NCI-H1930 (cell line): ENCODE data around the gene GSK3A.
A peak's percentile ranks its signal among the peaks of the same experiment; 100 is the strongest.
"Not testable (repeated sequence)": the region's sequence is repeated elsewhere in the genome, so short reads cannot be mapped to it uniquely, and the experiment has no call there.

Source experiments
- DNase-seq, 2 experiments: peaks; one replicate each; lab custom pipeline; 2025; lab: John Stamatoyannopoulos, UW

The GSK3A gene

DNA sequence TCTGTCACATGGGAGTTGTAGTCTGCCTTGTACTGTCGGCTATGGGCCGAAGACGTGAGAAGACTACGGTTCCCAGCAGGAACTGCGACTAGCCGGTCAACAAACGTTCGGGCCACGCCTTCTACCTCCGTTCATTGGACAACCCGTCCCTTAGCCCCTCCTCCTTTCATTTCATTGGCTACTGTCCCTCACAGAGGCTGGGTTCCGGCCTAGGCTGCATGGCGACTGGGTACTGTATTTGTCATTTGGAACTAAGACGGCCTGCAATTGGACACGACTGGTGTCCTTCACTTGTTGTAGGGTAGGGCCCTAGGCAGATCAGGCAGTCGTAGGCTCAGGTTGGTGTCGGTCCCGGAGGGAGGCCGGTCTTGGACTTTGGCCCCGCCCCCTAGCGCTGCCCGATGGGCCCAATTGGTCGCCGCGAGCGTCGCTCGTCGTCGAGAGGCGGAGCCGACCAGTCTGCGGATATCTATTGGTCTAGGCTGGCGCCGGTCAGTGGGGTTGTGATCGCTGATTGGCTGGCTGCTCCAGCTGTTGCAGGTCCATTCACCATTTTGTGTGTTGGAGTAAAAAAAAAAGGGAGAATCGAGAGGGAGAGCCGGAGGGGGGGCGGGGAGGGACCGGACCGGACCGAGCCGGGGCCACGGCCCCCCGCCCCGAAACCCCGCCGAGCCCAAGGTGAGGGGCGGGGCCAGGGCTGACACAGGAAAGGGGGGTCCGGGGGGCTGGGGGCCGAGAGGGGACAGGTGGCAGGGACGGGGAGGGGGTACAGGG is 26.5 kb upstream of the GSK3A start, which contains the start of gene CIC:
TSS of gene CIC (plus strand) at position 549 of the 774 bp plus-strand sequence. CDS start 2,532 bp downstream, outside the sequence.
- DNase-seq, result peak; percentile 100

DNA sequence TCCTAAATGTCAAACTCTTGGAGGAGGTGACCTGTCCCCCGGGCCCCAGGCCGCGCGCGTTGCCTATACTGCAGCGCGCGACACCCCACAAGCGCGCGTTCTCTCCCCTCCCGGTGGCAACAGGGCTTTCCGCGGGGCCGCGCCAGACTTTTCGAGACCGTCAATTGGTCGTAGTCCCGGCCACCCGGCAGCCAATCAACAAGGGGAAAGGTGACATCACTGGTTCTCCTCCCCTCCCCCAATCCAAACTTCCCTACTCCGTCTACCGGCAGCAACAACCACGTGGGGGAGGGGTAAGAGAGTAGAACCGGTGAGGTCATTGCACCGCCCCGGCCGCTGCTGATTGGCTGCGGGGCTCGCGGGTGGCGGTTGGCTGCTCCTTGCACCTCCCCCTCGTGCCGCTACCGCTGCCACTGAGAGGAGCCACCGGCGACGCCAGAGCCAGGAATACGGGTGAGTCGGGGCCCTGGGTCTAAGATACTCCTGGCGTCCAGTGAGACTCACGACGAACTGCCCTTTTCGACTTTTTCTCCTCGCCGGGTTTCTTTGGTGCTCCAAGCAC is 25.8 kb upstream of the GSK3A start:
- DNase-seq, result peak; percentile 99

DNA sequence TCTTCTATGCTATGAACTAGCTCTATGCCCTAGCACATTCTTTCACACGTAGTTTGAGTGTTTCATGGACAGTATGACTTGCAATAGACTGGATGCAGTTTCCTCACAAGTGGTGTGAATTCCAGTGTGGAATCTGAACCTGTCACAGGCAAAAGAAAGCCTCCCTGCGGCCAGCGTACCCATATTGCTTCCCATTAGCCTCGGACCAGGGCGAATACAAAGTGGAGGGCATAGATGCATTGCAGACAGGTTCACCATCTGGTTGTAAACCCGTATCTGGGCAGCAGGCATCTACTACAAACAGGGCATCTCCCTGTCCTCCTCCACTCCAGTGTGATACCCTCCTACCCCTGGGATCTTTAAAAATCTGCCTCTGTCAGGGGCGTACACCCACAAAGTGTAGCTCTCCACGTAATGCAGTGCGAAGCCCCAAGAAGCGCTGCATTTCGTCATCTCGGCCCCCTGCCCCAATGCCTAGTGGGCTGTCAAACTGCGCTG is 25.3 kb upstream of the GSK3A start:
- no peak for DNase-seq

DNA sequence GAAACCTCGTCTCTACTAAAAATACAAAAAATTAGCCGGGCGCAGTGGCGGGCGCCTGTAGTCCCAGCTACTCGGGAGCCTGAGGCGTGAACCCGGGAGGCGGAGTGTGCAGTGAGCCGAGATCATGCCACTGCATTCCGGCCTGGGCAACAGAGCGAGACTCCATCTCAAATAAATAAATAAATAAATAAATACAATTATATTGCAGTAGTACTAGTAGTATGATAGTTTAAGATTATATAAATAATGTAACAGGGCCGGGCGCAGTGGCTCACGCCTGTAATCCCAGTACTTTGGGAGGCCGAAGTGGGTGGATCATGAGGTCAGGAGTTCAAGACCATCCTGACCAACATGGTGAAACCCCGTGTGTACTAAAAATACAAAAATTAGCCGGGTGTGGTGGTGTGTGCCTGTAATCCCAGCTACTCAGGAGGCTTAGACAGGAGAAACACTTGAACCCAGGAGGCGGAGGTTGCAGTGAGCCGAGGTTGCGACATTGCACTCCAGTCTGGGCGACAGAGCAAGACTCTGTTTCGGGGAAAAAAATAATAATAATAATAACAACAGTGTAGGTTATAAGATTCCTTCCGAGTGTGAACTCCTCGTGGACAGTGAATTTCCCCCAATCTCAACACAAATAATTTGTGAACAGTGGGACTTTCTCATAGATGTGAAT is 24.7 kb upstream of the GSK3A start:
- not testable (repeated sequence) for DNase-seq

DNA sequence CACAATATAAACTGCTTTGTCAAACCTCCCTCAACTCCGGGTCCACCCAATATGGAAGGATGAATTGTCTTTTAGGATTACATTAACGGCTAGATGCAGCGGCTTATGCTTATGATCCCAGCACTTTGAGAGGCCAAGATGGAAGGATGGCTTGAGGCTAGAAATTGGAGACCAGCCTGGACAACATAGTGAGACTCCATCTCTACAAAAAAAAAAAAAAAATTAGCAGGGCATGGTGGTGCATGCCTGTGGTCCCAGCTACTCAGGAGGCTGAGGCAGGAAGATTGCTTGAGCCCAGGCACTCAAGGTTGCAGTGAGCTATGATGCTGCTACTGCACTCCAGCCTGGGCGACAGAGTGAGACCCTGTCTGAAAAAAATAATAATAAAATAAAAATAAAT is 23.7 kb upstream of the GSK3A start:
- not testable (repeated sequence) for DNase-seq

DNA sequence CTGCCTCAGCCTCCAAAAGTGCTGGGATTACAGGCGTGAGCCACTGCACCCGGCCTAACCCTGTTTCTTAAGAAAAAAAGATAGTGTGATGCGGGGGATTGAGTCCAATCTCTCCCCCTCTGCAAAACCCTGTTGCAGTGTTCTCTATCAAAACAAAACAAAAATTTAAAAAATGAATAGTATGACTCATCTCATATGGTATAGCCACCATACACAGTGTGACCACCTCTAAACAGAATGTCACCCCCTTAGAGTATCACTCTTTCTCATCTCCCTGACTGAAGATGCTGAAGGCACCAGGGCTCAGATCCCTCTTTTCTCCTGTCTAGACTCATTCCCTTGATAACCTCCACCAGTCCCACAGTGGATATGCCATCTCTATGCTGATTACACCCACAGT is 19.4 kb upstream of the GSK3A start:
- DNase-seq, result no peak

DNA sequence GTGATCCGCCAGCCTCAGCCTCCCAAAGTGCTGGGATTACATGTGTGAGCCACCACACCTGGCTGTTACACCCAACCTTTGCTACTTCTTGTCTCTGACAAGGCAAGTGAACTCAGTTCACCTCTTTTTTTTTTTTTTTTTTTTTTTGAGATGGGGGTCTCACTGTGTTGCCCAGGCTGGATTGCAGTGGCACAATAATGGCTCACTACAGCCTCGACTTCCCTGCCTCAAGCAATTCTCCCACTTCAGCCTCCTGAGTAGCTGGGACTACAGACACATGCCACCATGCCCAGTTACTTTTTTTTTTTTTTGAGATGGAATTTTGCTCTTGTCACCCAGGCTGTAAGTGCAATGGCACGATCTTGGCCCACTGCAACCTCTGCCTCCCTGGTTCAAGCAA is 15.4 kb upstream of the GSK3A start:
- not testable (repeated sequence) for DNase-seq

DNA sequence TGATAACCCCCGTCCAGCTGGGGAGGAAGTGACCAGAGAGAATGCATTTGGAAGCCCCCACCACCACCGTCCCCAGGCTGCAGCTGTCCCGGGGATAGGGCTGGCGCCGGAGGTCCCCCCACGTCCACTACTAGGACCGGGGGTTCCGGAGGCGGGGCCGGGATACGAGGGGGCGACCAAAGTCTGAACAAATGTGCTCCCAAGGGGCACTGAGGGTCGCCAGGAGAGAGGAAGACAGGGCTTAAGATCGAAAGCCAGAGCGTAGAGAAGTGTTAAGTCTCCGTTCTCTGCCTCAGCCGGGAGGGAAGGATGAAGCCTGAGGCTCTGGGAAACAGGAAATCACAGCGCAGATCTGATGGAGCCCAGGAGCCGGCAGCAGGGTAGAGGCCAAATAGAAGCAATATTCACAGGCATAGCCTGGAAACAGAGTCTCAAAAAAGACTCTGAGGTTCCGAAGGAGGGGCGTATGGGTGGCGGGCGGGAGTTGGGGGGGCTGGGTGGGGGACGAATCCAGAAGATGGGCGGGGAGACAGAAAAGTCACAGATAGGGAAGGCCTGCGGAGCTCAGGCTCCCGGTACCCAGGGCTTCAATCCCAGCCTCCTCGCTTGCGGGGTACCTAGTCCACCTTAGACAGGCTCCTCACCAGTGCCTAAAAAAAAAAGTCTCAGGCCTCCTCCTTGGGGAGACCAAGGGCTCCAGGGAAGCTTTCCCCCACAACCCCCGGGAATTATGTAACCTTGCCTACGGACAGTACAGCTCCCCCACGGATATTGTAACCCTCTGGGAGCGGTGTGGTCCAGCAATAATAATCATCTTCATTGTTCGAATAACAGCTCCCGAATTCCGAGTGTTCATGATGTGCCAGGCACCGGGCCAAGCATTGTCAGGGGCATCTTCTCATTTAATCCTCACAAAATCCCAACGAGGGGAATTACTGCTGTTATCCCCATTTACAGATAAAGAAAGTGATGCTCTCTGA is 13.7 kb upstream of the GSK3A start:
- peak in 1 of 2 experiments; percentile 27 for DNase-seq

DNA sequence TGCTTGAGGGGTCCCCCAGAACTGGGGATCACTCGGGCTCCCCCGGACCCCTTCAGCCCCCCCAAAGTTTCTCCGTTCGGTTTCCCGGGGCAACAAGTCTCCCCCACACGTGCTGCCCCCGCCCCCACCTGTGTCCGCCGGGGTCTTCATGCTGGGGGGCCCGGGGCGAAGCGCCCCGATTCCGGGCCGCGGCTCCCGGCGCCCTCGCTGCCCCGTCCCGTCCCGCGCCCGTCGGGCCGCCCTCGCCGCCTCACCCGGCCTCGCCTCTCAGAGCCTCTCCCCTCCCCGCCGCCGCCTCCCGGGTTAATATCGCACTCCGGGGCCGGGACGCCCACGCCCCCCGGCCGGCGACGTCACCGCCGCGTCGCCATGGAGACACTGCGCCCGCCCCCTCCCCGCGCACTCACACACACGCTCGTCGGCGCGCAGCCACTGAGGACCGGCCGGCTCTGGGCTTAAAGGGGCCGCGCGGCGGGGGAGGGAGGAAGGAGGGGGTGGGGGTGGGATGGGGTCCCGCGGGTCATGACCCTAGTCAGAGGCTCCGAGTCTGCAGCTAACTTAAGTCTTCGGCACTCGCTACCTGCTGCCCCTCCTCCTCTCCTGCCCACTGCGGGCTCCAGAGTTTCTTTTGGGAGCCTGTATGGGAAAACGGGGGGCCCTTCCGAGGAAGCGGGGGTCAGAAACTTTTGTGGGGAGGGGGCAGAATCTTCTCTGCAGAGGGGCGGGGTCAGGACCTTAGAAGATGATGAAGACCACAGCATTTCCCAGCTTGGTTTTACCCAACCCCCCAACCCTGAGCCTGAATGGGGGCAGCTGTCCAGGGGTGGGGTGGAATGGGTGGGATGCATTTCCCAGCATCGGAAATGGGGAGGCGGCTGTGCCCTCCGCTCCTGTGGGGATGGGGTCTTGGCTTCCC is 12.7 kb upstream of the GSK3A start, which contains the start of gene ERF:
TSS of gene ERF (minus strand) at position 279 of the 916 bp plus-strand sequence. CDS start at position 150, 129 bp downstream.
- peak; percentile 88 to 94 for DNase-seq

DNA sequence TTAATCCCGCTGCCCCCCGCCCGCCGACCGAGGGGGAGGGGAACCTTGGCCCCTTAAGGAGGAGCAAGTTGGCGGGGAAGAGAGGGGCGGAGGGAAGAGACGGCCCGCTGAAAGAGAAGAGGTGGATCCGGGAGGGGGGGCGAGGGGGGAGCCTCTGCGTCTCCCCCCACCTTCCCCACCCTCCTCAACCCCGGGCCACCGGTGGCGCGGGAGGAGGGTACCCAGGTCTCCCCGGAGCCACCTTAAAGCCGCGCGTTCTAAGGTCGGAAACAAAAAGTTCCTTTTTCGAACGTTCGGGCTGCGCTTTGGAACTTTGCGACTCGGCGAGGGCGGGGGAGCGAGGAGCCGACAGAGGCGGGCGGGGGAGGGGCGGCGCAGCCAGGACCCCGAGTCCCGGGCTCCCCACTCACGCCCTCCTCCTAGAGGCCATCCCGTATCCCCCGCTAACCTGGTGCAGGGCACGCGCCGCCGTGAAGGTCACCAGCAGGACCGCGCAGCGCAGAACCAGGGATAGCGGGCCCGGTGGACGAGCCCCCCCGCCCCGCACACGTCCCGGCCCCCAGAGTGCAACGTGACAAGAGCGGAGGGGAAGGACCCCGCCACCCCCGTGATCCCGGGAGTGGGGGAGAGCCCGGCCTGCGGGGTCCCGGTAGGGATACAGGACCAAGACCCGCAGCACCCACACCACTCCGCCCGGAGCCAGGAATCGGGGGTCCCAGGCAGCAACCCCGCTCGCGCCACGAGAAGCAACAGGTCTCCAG is 11.9 kb upstream of the GSK3A start:
- DNase-seq, result peak in 1 of 2 experiments; percentile 45

DNA sequence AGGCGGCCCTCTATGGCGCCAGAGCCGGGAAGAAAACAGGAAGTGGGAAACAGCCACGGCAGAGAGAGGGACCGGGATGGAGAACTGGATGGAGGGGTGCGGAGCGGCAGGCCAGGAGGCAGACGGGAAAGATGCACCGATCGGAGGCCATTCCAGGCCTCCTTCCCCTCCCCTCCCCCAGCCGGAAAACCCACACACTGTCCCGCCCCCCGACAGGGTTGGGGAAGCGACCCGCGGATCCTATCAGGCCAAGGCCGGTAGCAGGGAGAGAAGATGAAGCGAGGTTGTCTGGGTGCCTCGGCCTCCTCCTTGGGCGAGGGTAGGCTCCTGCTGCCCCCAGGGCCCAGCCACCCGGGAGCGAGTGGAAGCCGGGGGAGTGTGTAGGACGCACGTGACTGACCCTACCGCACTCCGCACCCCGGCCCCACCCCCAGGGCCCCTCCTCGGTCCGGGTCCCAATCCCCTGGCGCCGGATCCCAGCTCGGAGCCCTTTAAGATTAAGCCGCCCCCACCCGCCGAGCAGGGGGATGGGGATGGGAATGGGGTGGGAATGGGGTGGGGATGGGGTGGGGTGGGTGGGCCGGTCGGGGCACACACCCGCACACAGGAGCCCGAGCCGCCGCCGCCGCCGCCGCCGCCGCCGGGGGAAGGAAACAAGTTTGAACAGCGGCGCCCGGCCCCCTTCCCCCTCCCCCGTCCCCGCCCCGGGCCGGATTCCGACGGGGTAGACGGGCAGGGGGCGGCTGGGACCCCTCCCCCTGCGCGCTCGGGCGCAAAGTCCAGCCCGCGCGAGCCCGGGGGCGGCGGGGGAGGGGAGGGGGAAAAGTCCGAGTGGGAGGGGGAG is 11.1 kb upstream of the GSK3A start:
- DNase-seq, result peak in 1 of 2 experiments; percentile 28

DNA sequence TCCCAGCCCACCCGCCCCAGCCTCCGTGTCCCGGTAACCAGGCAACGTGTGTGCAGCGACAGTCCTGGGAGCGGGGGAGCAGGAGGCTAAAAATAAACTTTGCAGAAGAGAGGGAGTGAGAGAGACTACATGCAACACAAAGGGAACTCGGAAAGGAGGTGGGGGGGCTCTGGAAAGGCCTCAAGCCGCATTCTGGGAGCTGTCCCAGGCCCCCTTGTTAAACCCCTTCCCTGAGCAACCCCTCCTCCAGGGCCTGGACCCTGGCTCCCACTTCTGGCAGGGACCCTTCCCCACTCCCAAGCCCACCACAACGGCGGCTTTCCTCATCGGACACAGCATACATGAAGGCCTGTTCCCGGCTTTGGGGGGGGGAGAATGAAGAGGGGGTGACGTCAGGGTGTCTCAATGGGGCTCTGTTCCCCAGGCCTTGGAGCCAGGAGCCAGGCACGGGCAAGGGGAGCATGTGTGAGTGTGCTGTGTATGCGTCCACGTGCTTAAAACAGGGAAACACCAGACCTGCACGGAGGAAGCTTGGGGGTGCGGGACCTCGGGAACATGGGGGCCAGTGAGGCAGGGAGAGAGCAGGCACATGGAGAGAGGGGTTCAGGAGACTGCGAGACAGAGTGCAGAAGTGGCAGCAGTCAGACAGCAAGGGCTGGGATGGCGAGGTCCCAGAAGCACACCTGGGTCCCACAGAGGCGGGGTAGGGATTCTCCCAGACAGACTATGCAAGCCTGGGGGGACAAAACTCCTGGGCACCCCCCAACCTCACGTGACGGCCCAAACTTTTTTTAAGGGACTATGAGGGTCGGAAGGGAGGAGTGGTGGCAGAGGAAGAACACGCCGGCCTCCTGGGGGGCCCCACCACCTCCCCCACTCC is 10.2 kb upstream of the GSK3A start:
- no peak for DNase-seq

DNA sequence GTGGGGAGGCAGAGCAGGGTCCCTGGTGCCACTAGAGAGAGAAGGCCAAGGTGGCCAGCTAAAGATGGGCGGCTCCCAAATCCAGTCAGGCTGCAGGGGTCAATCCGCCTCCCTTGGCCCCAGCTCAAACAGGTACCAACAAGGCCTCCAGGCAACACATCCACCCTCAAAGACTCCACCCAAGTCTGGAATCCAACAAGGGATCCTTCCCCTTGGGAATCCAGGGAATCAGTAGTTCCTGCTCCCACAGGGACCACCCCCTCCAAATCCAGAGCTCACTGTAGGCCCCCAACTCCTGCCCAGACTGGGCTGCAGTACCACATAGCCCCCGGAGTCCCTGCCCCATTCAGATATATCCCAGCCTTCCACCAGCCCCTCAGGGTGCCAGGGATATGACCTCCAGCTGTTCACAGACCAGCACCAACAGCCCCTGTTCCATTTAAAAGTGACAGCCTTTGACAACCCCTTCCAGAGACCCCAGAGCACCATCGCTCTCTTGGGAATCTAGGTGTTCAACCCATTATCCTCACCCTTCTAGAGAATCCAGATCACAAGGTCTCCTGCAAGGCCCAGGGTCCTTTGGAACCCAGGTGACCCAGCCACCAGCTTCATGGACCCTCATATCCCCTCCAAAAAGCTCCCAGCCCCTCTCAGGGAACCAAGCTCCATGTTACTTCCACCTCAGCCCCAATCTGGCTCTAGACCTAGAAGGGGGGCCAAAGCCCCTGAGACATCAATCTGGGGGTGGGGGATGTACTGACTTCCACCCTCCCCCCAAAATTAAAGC is 9.4 kb upstream of the GSK3A start:
- no peak for DNase-seq

DNA sequence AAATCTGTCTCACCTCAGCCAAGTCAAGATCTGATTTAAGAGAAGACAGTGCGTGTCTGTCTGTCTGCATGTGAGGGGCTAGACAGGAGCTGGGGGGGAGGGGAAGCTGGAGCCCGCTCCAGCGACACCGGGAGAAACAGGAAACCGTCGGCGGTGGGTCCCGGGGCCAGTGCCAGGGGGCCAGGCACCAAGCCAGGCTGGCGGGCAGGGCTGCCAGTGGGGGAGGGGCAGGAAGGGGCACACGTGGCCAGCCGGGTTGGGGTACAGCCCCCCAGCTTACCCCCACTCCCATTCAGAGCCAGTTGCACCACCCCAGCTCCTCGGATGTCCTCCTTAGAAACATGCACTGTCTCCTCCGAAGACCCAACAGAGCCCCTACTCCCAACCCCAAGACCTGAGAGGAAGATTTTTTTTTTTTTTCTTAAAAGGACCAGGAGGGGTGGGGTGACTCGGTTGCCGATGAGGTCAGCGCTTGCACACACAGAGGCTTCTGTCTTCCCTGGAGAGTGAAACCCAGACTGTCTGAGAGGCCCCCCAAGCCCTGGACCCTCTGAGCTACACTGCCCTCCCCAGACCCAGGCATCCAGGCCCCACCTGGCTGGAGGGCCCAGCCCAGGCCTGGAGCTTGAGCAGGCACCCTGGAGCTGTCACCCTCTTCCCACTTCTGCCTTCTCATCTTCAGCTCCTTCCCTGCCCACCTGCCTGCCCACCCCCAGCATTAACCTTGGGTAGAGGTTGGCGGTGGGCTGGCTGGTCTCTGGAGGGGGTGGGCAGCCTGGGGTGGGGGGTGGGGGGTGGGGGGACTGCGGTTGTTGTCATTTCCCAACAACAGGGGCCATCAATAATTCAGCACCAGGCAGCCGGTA is 8.5 kb upstream of the GSK3A start:
- DNase-seq, result no peak

DNA sequence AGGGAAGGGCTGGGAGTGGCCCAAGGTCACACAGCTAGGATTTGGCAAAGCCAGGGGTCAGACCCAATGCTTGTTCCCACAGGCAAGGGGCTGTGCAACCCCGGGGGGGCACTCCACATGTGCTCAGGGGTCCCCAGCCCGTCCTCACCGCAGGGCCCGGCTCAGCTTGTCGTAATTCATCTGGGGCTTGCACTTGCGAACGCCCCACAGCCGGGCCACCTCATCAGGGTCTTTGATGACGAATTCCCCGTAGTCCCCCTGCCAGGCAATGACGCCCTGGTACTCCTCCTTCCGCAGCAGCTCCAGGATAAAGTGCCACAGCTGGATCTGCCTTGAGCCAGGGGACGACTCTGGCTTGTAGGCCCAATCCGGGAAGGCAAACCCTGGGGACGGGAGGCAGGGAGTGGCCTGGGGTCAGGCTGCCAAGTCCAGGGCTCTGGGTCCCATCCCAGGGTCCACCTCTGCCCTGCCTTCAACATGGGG is 7.8 kb upstream of the GSK3A start:
- DNase-seq, result no peak

DNA sequence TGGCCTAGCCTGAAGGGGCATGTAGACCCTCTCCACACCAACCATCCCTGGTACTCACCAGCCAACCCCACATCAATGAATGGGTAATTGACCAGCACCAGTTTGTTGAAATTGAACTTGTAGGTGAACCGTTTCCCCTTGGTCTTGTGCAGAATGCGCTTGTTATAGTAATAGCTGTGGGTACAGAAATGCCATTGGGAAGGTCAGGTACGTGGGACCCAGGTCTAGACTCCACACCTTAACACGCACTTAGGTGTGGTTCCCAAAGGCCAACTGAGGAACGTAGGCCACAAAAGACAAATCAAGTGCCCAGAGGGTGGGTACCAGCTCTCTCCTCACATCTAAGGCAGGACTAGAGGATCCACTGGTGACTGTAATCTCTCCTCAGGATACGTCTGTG is 7.4 kb upstream of the GSK3A start:
- no peak for DNase-seq
